ENCODE data around the gene RPA1. TPM values are rescaled to one million over a fixed set of nuclear protein-coding genes. Genes with fewer than 3 reads are reported as not detected.

Gene RPA1
- total and polyA plus RNA-seq, 9 of the 15 experiments (the other 6 are each of a cell fraction or from before 2014, with no cell fraction given), result 25.2 to 125 (median 47.4) TPM

GRCh38 chr17:1793447-1793806 lies 36.4 kb upstream of the RPA1 start (continued):
- TF ChIP-seq SMARCE1 (IDR thresholded peaks at IDR 0.05) (0 out of 2 replicates have a peak, but pooled peaks have one; percentile 12), CHD7 (IDR thresholded peaks at IDR 0.05; ENCODE audit: low read depth, low read length) (no peak), ZNF644 (tag; IDR thresholded peaks at IDR 0.05; ENCODE audit: low read depth) (no peak), EP300 (IDR thresholded peaks at IDR 0.05; ENCODE audit: low read length) (peak; percentile 40; the same call in 1 of the 2 replicates), SMAD4 (CRISPR knock-in tag; conservative IDR thresholded peaks at IDR 0.05) (peak; percentile 77), CBFA2T2 (conservative IDR thresholded peaks at IDR 0.05) (peak; percentile 76)
- TF ChIP-seq, protein P1, sequence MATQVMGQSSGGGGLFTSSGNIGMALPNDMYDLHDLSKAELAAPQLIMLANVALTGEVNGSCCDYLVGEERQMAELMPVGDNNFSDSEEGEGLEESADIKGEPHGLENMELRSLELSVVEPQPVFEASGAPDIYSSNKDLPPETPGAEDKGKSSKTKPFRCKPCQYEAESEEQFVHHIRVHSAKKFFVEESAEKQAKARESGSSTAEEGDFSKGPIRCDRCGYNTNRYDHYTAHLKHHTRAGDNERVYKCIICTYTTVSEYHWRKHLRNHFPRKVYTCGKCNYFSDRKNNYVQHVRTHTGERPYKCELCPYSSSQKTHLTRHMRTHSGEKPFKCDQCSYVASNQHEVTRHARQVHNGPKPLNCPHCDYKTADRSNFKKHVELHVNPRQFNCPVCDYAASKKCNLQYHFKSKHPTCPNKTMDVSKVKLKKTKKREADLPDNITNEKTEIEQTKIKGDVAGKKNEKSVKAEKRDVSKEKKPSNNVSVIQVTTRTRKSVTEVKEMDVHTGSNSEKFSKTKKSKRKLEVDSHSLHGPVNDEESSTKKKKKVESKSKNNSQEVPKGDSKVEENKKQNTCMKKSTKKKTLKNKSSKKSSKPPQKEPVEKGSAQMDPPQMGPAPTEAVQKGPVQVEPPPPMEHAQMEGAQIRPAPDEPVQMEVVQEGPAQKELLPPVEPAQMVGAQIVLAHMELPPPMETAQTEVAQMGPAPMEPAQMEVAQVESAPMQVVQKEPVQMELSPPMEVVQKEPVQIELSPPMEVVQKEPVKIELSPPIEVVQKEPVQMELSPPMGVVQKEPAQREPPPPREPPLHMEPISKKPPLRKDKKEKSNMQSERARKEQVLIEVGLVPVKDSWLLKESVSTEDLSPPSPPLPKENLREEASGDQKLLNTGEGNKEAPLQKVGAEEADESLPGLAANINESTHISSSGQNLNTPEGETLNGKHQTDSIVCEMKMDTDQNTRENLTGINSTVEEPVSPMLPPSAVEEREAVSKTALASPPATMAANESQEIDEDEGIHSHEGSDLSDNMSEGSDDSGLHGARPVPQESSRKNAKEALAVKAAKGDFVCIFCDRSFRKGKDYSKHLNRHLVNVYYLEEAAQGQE (IDR thresholded peaks at IDR 0.05; ENCODE audit: borderline replicate concordance), result peak; percentile 23; the same call in 1 of the 2 replicates
- TF ChIP-seq, protein P1 (CRISPR knock-in tag; IDR thresholded peaks at IDR 0.05; ENCODE audit: low read depth), result no peak
